Endothelial cell (in vitro differentiated cells): ENCODE results near the gene MPP4. TPM values are rescaled to one million over a fixed set of nuclear protein-coding genes. Genes with fewer than 3 reads are reported as not detected.

Source experiments
- DNase-seq: peaks from one replicate; pipeline ENCODE4 v3.0.0; 2021; ENCODE audit warnings: low spot score
- H3K27ac Mint-ChIP-seq: one replicate; pipeline ENCODE4 v1.8.0; 2021; ENCODE audit warnings: mixed read lengths, inconsistent platforms; ENCODE audit not compliant: unreplicated experiment
- H3K27me3 Mint-ChIP-seq: one replicate; pipeline ENCODE4 v1.8.0; 2021; ENCODE audit warnings: mild to moderate bottlenecking, moderate library complexity, mixed read lengths, inconsistent platforms; ENCODE audit not compliant: unreplicated experiment
- H3K36me3 Mint-ChIP-seq: one replicate; pipeline ENCODE4 v1.8.0; 2021; ENCODE audit warnings: mild to moderate bottlenecking, low read depth, mixed read lengths, inconsistent platforms; ENCODE audit not compliant: unreplicated experiment
- H3K4me1 Mint-ChIP-seq: one replicate; pipeline ENCODE4 v1.8.0; 2021; ENCODE audit warnings: mild to moderate bottlenecking, mixed read lengths, inconsistent platforms; ENCODE audit not compliant: unreplicated experiment
- H3K4me3 Mint-ChIP-seq: one replicate; pipeline ENCODE4 v1.8.0; 2021; ENCODE audit warnings: mild to moderate bottlenecking, mixed read lengths, inconsistent platforms; ENCODE audit not compliant: unreplicated experiment
- H3K9me3 Mint-ChIP-seq: one replicate; pipeline ENCODE4 v1.8.0; 2021; ENCODE audit warnings: mixed read lengths, inconsistent platforms; ENCODE audit not compliant: unreplicated experiment
- CTCF ChIP-seq: fragments of 200-600 bp; sonication (generic); IDR thresholded peaks from one replicate; pipeline ENCODE4 v1.5.0; 2021; ENCODE audit warnings: antibody characterized with exemption; ENCODE audit not compliant: unreplicated experiment
- total RNA-seq: library from RNA; stranded (reverse); fragmentation: NEBNext Ultra II Directional; extraction: Animal tissue kit (Norgen Biotek cat#: 25700); gene quantifications from one replicate; pipeline ENCODE4 v1.2.1, GENCODE V29; 2021; ENCODE audit not compliant: unreplicated experiment

The MPP4 gene
- total RNA-seq, 1 donor from 2014 or later, result 0.13 TPM

- Mint-ChIP-seq H3K4me1 (no peaks in the 10 kb centered on the region), H3K9me3 (no peaks in the 10 kb centered on the region), H3K4me3 (no peak overlapping the region), H3K27ac (no peak overlapping the region), H3K36me3 (no peaks in the 10 kb centered on the region), H3K27me3 (no peaks in the 10 kb centered on the region)
- no peak for TF ChIP-seq CTCF
- DNase-seq, result no peak
Observed at GRCh38 chr2:201607568-201607967, 90.9 kb downstream of the MPP4 start.

- Mint-ChIP-seq H3K4me3 (no peak overlapping the region), H3K27me3 (peaks cover 1% of the 10 kb centered on the region), H3K36me3 (no peaks in the 10 kb centered on the region), H3K4me1 (peaks cover 7% of the 10 kb centered on the region), H3K27ac (no peak overlapping the region), H3K9me3 (no peaks in the 10 kb centered on the region)
- no peak for DNase-seq
- no peak for TF ChIP-seq CTCF
Observed at GRCh38 chr2:201600906-201601305, 97.5 kb downstream of the MPP4 start.

- H3K36me3 Mint-ChIP-seq, result no peaks in the 10 kb centered on the region
- peak overlapping the region; percentile 15 for H3K27ac Mint-ChIP-seq
- H3K4me3 Mint-ChIP-seq, result no peak overlapping the region
Observed at GRCh38 chr2:201597397-201597796, 101.0 kb downstream of the MPP4 start.

More at GRCh38 chr2:201597397-201597796, 101.0 kb downstream of the MPP4 start:
- Mint-ChIP-seq H3K9me3 (no peaks in the 10 kb centered on the region), H3K27me3 (peaks cover 1% of the 10 kb centered on the region), H3K4me1 (peaks cover 7% of the 10 kb centered on the region)
- no peak for TF ChIP-seq CTCF
- DNase-seq, result no peak

Other genes starting within 250 kb of the MPP4 start
- 18.4 TPM for gene TRAK2, start 247.2 kb downstream of the MPP4 start, total RNA-seq
- 18.5 TPM for gene STRADB, start 246.9 kb downstream of the MPP4 start, total RNA-seq
- gene TMEM237, start 55.1 kb downstream of the MPP4 start, total RNA-seq, result 22.3 TPM
- gene ALS2, start 82.3 kb upstream of the MPP4 start, total RNA-seq, result 43.1 TPM
- gene CDK15, start 107.9 kb upstream of the MPP4 start, total RNA-seq, result not detected